Epithelial cell of proximal tubule (primary cell): Measurements from ENCODE around the gene PRCC. TPM values are rescaled to one million over a fixed set of nuclear protein-coding genes. Genes with fewer than 3 reads are reported as not detected.

Source experiments
- DNase-seq: peaks from one replicate; pipeline ENCODE4 v3.0.0-alpha.2; 2011; ENCODE audit warnings: low read depth
- H3K4me3 ChIP-seq: 2 replicates; pipeline ENCODE4 v1.5.1; 2011; ENCODE audit warnings: low read depth, mild to moderate bottlenecking, low read length
- total RNA-seq: library from RNA; depleted of rRNA; stranded (reverse); fragments of >200 nt; gene quantifications from 2 replicates; pipeline ENCODE4 v1.2.3, GENCODE V29; 2015
- TF ChIP-seq, protein P1 (sequence below): conservative IDR thresholded peaks from 2 replicates; pipeline ENCODE4 v1.5.1; 2012; ENCODE audit warnings: low read depth, mild to moderate bottlenecking, low read length

The PRCC gene
- total RNA-seq, 1 donor from 2014 or later, result 49.5 TPM

DNA sequence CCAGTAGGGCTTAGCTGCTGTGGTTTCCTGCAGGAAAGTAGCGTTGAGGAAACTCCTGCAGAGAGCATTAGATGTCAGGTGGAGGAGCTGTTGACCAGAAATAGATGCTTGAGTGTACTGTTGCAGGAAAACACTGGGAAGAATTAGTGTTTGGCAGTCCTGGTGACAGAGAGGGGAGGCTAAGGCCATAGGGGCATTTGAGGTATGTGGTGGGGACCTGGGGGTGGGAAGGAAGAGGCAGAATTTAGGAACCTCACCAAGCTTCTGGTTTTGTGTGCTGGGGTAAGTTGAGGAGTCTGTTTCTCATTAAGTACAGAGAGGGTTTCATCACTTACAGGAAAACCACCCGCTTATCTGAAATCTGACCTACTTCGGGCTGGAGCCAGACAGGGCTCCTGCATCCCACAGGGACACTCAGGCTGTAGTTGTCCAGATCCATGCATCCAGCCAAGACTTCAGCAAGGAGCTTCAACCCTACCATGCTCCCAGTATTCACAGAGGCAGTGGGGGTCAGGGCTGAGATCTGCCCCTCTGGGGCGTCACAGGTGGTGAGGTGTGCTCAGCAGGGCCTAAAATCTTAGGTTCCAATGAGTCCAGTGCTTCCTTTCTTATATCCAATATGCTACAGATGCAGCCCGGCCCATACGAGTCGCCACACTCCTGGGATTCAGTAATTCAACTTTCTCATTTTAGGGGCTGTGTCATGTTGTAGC, 34.2 kb downstream of the PRCC start:
- DNase-seq, result no peak
- TF ChIP-seq, protein P1, sequence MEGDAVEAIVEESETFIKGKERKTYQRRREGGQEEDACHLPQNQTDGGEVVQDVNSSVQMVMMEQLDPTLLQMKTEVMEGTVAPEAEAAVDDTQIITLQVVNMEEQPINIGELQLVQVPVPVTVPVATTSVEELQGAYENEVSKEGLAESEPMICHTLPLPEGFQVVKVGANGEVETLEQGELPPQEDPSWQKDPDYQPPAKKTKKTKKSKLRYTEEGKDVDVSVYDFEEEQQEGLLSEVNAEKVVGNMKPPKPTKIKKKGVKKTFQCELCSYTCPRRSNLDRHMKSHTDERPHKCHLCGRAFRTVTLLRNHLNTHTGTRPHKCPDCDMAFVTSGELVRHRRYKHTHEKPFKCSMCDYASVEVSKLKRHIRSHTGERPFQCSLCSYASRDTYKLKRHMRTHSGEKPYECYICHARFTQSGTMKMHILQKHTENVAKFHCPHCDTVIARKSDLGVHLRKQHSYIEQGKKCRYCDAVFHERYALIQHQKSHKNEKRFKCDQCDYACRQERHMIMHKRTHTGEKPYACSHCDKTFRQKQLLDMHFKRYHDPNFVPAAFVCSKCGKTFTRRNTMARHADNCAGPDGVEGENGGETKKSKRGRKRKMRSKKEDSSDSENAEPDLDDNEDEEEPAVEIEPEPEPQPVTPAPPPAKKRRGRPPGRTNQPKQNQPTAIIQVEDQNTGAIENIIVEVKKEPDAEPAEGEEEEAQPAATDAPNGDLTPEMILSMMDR, result no peak

DNA sequence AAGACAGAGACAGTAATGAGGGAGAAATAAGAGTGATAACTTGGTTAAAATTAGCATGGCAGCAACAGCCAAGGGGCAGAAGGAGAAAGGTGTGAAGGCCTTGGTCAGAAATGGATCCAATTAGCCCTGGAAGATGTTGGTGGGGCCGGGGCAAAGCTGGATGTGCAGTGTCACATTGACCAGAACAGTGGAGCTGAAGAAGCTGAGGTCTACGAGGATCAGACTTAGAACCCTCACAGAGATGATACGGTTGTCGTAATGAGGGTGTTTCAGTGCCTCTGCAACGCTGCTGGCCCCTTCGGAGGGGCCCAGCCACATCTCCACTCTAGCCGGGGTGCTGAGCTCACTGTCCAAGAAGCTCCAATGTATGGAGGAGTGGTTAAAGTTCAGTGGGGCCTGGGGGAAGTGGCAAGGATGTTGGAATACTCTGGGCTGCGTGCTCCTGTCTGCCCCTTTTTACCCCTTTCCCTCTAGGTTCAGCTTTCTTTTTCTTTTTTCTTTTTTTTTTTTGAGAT, 35.1 kb downstream of the PRCC start:
- no peak for DNase-seq
- H3K4me3 ChIP-seq, result no peak overlapping the region
- TF ChIP-seq, protein P1, result no peak

More for the DNA sequence above, 34.2 kb downstream of the PRCC start:
- no peak overlapping the region for H3K4me3 ChIP-seq

DNA sequence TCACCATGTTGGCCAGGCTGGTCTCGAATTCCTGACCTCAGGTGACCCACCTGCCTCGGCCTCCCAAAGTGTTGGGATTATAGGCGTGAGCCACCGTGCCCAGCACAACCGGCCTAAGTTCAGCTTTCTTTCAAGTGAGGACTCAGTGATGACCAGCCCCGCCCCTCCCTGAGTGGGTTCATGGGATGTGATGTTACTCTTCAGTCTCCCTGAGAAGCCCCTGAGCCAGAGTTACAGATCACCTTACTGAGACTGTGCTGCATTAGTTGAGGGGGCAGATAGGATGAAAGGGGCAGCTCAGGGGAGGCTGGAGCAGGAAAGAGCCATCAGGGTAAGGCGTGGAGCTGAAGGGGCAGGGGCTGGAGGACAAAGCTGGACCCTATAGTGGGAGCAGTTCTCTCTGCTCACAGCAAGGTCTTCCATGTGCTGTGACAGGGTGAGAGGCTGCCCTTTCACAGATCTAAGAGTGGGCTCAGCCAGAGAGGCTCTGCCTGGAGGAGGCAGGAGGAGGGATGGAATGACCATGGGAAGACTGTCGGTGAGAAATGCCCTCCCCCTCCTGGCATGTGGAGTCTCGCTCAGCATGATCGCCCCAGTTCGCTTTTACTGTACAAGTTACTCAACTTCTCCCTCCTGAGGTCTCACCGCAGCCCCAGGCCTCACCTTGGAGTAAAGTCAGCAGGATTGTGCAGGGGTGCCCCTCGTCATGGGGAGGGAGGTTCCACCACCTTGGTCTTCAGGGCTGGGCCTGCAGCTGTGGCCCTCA, 35.9 kb downstream of the PRCC start:
- no peak overlapping the region for H3K4me3 ChIP-seq
- no peak for DNase-seq
- TF ChIP-seq, protein P1, result no peak

DNA sequence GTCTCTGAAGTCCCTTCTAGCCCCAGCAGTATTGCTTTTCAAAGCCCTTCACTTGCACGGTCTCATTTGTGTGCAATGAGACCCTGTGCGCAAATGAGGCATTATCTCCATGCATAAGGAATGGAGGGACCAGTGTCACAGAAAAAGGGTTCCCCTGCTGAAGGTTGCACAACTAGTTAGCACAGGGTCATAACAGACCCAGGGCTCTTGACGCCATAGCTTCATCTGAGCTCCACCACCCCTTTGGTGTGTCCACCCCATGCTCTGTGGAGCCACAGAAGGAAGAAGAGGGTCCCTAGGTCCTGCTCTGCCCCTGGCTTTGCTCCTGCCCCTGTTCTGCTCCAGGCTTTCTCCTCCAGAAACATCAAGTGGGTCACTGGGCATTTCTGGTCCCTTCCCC, 36.7 kb downstream of the PRCC start:
- no peak for DNase-seq
- TF ChIP-seq, protein P1, result no peak
- H3K4me3 ChIP-seq, result no peak overlapping the region

DNA sequence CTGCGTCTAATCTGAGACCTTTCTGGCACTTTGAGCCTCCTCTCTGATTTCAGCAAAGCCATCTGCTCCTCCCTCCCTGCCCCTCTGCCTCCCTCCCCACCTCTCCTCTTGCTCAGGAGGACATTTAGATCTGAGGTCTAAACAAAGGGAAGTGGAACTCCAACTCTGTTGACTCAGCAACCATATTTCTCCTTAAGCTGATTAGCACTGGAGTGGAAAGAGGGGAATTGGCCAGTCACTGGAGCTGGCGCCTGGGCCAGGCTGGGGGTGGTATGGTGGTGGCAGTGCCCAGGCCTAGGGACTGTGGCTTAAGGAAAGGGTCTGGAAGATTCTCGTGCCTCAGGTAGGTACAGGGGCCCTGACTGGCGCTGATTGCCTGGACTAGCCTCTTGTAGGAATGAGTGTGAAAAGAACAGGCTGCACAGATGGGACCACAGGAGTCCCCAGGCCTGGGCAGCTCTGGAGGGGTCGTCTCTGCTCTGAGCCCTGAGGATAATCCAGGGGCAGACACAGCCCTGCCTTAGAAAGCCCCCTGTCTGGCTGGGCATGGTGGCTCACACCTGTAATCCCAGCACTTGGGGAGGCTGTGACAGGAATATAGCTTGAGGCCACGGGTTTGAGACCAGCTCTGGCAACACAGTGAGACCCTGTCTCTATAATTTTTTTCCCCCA, 37.4 kb downstream of the PRCC start:
- TF ChIP-seq, protein P1, result no peak
- no peak overlapping the region for H3K4me3 ChIP-seq
- no peak for DNase-seq

DNA sequence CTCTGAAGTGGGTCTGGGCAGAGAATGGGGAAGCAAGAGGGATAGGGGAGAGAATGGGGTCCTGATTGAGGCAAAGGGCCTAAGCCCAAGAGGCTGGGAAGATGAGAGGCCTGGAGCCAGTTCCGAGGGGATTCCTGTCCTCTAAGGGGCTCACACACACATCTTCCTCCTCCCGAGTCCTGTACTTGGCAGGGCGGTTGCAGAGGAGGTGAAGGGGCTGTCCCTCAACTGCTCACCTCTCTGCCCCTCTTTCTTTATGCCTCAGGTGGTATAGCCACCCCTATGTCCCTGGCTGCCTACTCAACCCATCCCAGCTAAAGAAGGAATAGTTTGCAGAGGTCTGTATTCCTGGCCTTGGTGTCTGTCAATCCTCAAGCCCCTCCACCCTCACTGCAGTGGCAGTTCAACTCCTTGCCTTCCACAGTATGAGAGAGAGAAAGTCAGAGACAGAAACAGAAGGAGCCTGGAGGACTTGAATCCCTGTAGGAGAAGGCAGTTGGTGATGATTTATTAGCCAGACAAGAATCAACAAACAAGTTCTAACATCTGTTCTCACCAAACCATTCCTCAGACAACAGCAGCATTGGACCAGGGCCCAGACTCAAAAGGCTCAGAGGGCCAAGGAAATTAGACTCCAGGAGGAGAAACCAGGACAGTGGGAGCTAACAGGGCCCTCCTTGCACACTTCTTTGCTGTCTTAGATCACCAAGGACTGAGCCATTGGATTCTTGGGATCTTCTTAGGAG, 38.6 kb downstream of the PRCC start:
- no peak overlapping the region for H3K4me3 ChIP-seq
- DNase-seq, result no peak
- TF ChIP-seq, protein P1, result no peak
